BE2C (cell line): ENCODE results near the gene TBXT.
"Not testable (repeated sequence)": the region's sequence is repeated elsewhere in the genome, so short reads cannot be mapped to it uniquely, and the experiment has no call there.

Experiments used
- DNase-seq: peaks from one replicate; pipeline ENCODE4 v3.0.0-alpha.2; 2020
- H3K27me3 ChIP-seq: fragments of 250-450 bp; sonication (Bioruptor Pico); 2 replicates; pipeline ENCODE4 v1.5.1; 2020; ENCODE audit warnings: mild to moderate bottlenecking
- H3K36me3 ChIP-seq: fragments of 250-450 bp; sonication (Bioruptor Pico); 2 replicates; pipeline ENCODE4 v1.5.1; 2020; ENCODE audit warnings: mild to moderate bottlenecking
- H3K4me1 ChIP-seq: fragments of 250-450 bp; sonication (Bioruptor Pico); 2 replicates; pipeline ENCODE4 v1.5.1; 2020
- H3K4me3 ChIP-seq: 2 replicates; pipeline ENCODE4 v1.5.1; 2011; ENCODE audit warnings: low read depth, low read length
- H3K9me3 ChIP-seq: fragments of 250-450 bp; sonication (Bioruptor Pico); 2 replicates; pipeline ENCODE4 v1.5.1; 2020
- TF ChIP-seq, protein P1 (sequence below): IDR thresholded peaks from 2 replicates; pipeline ENCODE4 v1.5.1; 2012; ENCODE audit warnings: mild to moderate bottlenecking, low read depth, low read length

TBXT gene

DNA sequence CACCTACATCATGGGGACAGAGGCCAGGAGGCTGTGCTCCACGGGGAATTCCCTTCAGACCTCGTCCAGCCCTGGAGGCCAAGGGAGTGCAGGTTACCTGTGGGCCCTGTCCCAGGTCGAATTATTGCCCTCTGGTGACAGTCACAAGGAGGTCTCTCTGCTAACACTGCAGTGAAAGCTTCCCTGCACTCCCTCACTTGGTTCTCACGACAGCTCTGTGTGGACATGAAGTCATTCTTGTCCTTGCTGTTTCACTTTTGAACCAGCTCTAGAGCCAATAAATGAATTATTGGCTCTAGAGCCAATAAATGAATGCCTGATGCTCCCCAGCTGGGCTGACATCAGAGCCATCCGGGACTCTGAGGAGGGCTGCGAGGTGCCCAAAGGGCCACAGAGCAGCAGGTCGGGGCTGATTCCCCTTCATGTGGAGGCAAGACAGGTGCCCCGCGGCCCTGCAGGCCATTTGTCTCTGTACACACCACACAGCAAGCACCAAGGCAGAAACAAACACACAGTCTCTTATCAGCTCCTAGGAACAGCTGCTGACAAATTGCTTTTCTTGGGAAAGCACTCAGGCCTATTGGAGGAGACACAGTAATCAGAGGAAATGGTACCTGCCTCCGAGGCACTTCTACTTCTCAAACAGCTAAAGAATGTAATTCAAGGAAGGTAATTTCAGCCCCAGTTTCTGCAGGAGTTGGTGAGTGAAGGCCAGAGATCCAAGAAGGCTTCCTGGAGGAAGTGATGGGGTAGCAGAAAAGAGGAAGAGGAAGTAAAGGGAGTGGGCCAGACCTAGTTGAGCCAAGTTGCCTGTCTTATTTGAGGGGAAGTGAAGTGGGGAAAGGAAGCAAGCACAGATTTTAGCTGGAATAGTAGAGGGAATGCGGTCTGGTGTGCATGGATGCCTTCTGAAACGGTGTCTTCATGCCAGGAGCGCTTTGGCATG lies 27.5 kb upstream of the TBXT start:
- Histone ChIP-seq H3K27me3 (no peaks in the 10 kb centered on the region), H3K9me3 (no peaks in the 10 kb centered on the region), H3K4me1 (no peaks in the 10 kb centered on the region), H3K4me3 (no peak overlapping the region), H3K36me3 (no peaks in the 10 kb centered on the region)
- TF ChIP-seq, protein P1, sequence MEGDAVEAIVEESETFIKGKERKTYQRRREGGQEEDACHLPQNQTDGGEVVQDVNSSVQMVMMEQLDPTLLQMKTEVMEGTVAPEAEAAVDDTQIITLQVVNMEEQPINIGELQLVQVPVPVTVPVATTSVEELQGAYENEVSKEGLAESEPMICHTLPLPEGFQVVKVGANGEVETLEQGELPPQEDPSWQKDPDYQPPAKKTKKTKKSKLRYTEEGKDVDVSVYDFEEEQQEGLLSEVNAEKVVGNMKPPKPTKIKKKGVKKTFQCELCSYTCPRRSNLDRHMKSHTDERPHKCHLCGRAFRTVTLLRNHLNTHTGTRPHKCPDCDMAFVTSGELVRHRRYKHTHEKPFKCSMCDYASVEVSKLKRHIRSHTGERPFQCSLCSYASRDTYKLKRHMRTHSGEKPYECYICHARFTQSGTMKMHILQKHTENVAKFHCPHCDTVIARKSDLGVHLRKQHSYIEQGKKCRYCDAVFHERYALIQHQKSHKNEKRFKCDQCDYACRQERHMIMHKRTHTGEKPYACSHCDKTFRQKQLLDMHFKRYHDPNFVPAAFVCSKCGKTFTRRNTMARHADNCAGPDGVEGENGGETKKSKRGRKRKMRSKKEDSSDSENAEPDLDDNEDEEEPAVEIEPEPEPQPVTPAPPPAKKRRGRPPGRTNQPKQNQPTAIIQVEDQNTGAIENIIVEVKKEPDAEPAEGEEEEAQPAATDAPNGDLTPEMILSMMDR = no peak
- no peak for DNase-seq

DNA sequence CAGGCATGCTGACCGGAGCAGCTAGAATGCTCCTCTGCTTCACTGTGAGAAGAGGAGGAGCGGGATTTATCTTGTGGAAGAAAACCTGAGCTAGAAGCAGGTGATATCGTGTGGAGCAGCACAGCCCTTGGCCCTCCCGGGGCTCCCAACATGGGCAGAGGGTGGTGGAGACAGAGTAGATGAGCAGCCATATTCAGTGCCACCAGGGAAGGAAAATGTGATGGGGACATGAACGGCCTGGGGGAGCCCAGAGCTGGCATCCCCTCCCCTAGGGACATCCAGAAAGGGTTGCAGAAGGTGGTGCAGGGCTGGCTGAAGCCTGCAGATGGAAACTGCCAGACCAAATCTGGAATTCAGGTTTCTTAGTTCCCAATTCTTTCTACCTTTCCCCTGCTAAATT lies 24.9 kb upstream of the TBXT start:
- TF ChIP-seq, protein P1 = no peak
- Histone ChIP-seq H3K27me3 (no peaks in the 10 kb centered on the region), H3K4me1 (no peaks in the 10 kb centered on the region), H3K36me3 (no peaks in the 10 kb centered on the region), H3K9me3 (no peaks in the 10 kb centered on the region), H3K4me3 (no peak overlapping the region)
- DNase-seq = no peak

DNA sequence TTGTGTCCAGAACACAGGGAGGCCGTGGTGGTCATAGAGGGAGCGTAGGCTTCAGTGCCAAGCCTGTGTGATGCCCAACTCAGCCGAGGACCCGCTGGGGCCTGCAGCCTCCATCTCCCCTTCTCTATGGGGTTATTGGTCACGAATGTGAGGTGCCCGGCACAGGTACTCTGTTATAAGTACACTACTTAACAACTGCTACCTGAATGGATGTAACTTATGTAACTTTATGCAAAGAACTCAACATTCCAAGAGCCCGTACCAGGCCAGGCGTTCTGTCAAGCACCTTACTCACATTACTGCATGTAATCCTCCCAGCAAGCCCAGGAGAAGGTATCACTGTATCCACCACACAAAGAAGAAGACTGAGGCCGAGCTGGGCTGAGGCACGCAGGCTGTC lies 24.5 kb upstream of the TBXT start:
- DNase-seq = no peak
- H3K4me3 ChIP-seq = no peak overlapping the region
- no peaks in the 10 kb centered on the region for H3K9me3 ChIP-seq
- TF ChIP-seq, protein P1 = no peak
- H3K27me3 ChIP-seq = no peaks in the 10 kb centered on the region
- no peaks in the 10 kb centered on the region for H3K4me1 ChIP-seq
- no peaks in the 10 kb centered on the region for H3K36me3 ChIP-seq

DNA sequence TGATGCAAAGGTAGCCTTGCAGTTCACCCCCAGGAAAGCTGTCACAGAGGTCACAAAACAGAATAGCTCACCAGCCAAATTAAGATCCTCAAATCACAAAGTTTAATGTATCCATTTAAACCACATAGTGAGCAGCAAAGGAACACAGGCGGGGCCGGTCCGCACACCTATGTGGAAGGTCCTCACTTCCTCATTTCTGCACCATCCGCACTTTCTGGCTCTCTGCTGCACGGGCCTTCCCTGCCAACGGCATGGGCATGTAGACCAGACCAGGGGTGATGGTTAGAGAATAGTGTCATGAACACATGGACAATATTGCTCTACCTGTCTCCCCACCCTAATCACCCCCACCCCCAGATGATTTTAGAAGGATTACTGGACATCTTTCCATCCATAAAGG lies 12.1 kb upstream of the TBXT start:
- H3K27me3 ChIP-seq = no peaks in the 10 kb centered on the region
- no peak for DNase-seq
- H3K4me1 ChIP-seq = no peaks in the 10 kb centered on the region
- no peaks in the 10 kb centered on the region for H3K36me3 ChIP-seq
- no peaks in the 10 kb centered on the region for H3K9me3 ChIP-seq
- TF ChIP-seq, protein P1 = no peak
- no peak overlapping the region for H3K4me3 ChIP-seq

DNA sequence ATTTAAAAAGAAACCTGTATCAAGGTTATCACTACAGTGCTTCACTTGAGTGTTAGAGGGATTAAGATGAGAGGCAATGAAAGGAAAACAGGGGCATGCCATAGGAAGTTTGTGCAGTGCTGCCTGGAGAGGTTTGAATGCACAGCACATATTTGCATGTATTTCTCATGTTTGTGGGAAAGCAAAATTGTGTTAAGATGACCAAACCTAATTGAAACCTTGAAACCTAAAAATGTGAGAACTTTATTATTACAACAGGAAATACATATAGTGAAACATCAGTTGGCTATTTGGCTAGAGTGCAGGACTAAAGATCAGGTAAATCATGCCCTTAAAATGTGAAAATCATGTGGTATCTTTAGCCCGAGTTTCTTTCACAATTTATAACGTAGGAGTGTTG lies 8.5 kb upstream of the TBXT start:
- Histone ChIP-seq H3K4me3 (no peak overlapping the region), H3K4me1 (peaks cover 8% of the 10 kb centered on the region; the same call in 1 of the 2 replicates), H3K36me3 (no peaks in the 10 kb centered on the region), H3K27me3 (no peaks in the 10 kb centered on the region), H3K9me3 (no peaks in the 10 kb centered on the region)
- DNase-seq = no peak
- TF ChIP-seq, protein P1 = no peak

DNA sequence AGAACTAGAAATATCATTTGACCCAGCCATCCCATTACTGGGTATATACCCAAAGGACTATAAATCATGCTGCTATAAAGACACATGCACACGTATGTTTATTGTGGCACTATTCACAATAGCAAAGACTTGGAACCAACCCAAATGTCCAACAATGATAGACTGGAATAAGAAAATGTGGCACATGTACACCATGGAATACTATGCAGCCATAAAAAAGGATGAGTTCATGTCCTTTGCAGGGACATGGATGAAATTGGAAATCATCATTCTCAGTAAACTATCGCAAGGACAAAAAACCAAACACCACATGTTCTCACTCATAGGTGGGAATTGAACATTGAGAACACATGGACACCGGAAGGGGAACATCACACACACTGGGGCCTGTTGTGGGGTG lies 7.4 kb upstream of the TBXT start:
- not testable (repeated sequence) for H3K4me1 ChIP-seq, H3K27me3 ChIP-seq, DNase-seq, H3K9me3 ChIP-seq, H3K36me3 ChIP-seq, H3K4me3 ChIP-seq
